SK-N-SH treated with all-trans-retinoic acid at 6 μM for 48 hours (cell line): Measurements from ENCODE around the gene RERG.

Source experiments
- ATAC-seq: fragments of 200-7000 bp; cut with Tn5 transposase; 3 replicates; pipeline ENCODE4 v1.9.1; 2020; ENCODE audit warnings: mild to moderate bottlenecking, moderate library complexity
- ARNTL ChIP-seq: fragments of 450-650 bp; formaldehyde crosslinking; IDR thresholded peaks from 2 replicates; pipeline ENCODE4 v1.5.0; 2020; ENCODE audit warnings: low read depth, mild to moderate bottlenecking, moderate library complexity, borderline replicate concordance
- BACH2 ChIP-seq: fragments of 250-450 bp; sonication (Bioruptor Pico); IDR thresholded peaks from 2 replicates; pipeline ENCODE4 v1.9.0; 2021; ENCODE audit warnings: mild to moderate bottlenecking, borderline replicate concordance
- CREB5 ChIP-seq: fragments of 250-450 bp; sonication (Bioruptor Pico); IDR thresholded peaks from 2 replicates; pipeline ENCODE4 v1.5.1; 2020; ENCODE audit warnings: low read depth, mild to moderate bottlenecking, moderate library complexity
- CSDC2 ChIP-seq: fragments of 250-450 bp; sonication (Bioruptor Pico); IDR thresholded peaks from 2 replicates; pipeline ENCODE4 v1.5.0; 2020; ENCODE audit warnings: mild to moderate bottlenecking, moderate library complexity
- CSRNP3 ChIP-seq: fragments of 250-450 bp; sonication (Bioruptor Pico); IDR thresholded peaks from 2 replicates; pipeline ENCODE4 v1.5.1; 2021; ENCODE audit warnings: mild to moderate bottlenecking, moderate library complexity
- ESRRG ChIP-seq: fragments of 250-450 bp; sonication (Bioruptor Pico); IDR thresholded peaks from 2 replicates; pipeline ENCODE4 v1.6.1; 2021; ENCODE audit warnings: mild to moderate bottlenecking
- GLIS3 ChIP-seq: fragments of 250-450 bp; sonication (Bioruptor Pico); IDR thresholded peaks from 2 replicates; pipeline ENCODE4 v1.5.0; 2020; ENCODE audit warnings: mild to moderate bottlenecking, moderate library complexity
- ISL1 ChIP-seq: fragments of 250-450 bp; sonication (Bioruptor Pico); IDR thresholded peaks from 2 replicates; pipeline ENCODE4 v2.1.2; 2022; ENCODE audit warnings: mild to moderate bottlenecking, moderate library complexity
- OSR1 ChIP-seq: fragments of 250-450 bp; sonication (Bioruptor Pico); IDR thresholded peaks from 2 replicates; pipeline ENCODE4 v1.8.0; 2022; ENCODE audit warnings: moderate library complexity, mild to moderate bottlenecking, inconsistent platforms
- PATZ1 ChIP-seq: fragments of 250-450 bp; sonication (Bioruptor Pico); IDR thresholded peaks from 2 replicates; pipeline ENCODE4 v1.8.0; 2020; ENCODE audit warnings: mild to moderate bottlenecking, moderate library complexity, borderline replicate concordance
- POU6F1 ChIP-seq: fragments of 250-450 bp; sonication (Bioruptor Pico); IDR thresholded peaks from 2 replicates; pipeline ENCODE4 v1.8.0; 2021; ENCODE audit warnings: low read depth, mild to moderate bottlenecking, moderate library complexity, borderline replicate concordance
- PPARA ChIP-seq: fragments of 250-450 bp; sonication (Bioruptor Pico); IDR thresholded peaks from 2 replicates; pipeline ENCODE4 v1.5.0; 2020; ENCODE audit warnings: mild to moderate bottlenecking, borderline replicate concordance
- RARB ChIP-seq: fragments of 250-450 bp; sonication (Bioruptor Pico); IDR thresholded peaks from 2 replicates; pipeline ENCODE4 v1.8.0; 2021; ENCODE audit warnings: mild to moderate bottlenecking, moderate library complexity
- SNAI2 ChIP-seq: fragments of 250-450 bp; sonication (Bioruptor Pico); IDR thresholded peaks from 2 replicates; pipeline ENCODE4 v1.5.0; 2020; ENCODE audit warnings: mild to moderate bottlenecking, moderate library complexity
- TCF4 ChIP-seq: fragments of 250-450 bp; sonication (Bioruptor Pico); IDR thresholded peaks from 2 replicates; pipeline ENCODE4 v1.8.0; 2021; ENCODE audit warnings: mild to moderate bottlenecking, moderate library complexity, borderline replicate concordance
- TOX ChIP-seq: fragments of 250-450 bp; sonication (Bioruptor Pico); IDR thresholded peaks from 2 replicates; pipeline ENCODE4 v1.8.0; 2021; ENCODE audit warnings: mild to moderate bottlenecking, moderate library complexity, borderline replicate concordance
- TSHZ2 ChIP-seq: fragments of 250-450 bp; sonication (Bioruptor Pico); IDR thresholded peaks from 2 replicates; pipeline ENCODE4 v1.5.0; 2020; ENCODE audit warnings: mild to moderate bottlenecking, moderate library complexity
- ZC3H10 ChIP-seq: fragments of 250-450 bp; sonication (Bioruptor Pico); IDR thresholded peaks from 2 replicates; pipeline ENCODE4 v1.5.1; 2021; ENCODE audit warnings: mild to moderate bottlenecking, moderate library complexity
- ZFP3 ChIP-seq: fragments of 250-450 bp; sonication (Bioruptor Pico); IDR thresholded peaks from 2 replicates; pipeline ENCODE4 v1.5.0; 2020; ENCODE audit warnings: mild to moderate bottlenecking, moderate library complexity
- ZFP30 ChIP-seq: fragments of 450-650 bp; formaldehyde crosslinking; IDR thresholded peaks from 2 replicates; pipeline ENCODE4 v1.5.0; 2022; ENCODE audit warnings: mild to moderate bottlenecking, moderate library complexity
- ZNF565 ChIP-seq: fragments of 450-650 bp; formaldehyde crosslinking; conservative IDR thresholded peaks from 2 replicates; pipeline ENCODE4 v1.5.0; 2020; ENCODE audit warnings: low read depth, mild to moderate bottlenecking, moderate library complexity
- ZNF70 ChIP-seq: fragments of 450-650 bp; formaldehyde crosslinking; IDR thresholded peaks from 2 replicates; pipeline ENCODE4 v1.5.0; 2020; ENCODE audit warnings: mild to moderate bottlenecking, moderate library complexity
- ZNF8 ChIP-seq: fragments of 450-650 bp; formaldehyde crosslinking; IDR thresholded peaks from 2 replicates; pipeline ENCODE4 v1.5.0; 2020; ENCODE audit warnings: mild to moderate bottlenecking, moderate library complexity

RERG gene

GRCh38 chr12:15240898-15241297 lies 19.7 kb upstream of the RERG start:
- TF ChIP-seq TOX (no peak), TCF4 (no peak), PPARA (no peak), ZNF8 (no peak), ZNF70 (CRISPR knock-in tag) (no peak), POU6F1 (CRISPR knock-in tag) (no peak), ZC3H10 (CRISPR knock-in tag) (no peak), ZFP3 (CRISPR knock-in tag) (no peak), PATZ1 (CRISPR knock-in tag) (no peak), BACH2 (CRISPR knock-in tag) (no peak), OSR1 (CRISPR knock-in tag) (no peak), SNAI2 (CRISPR knock-in tag) (no peak), ARNTL (CRISPR knock-in tag) (no peak), TSHZ2 (CRISPR knock-in tag) (no peak)
- no peak for ATAC-seq

GRCh38 chr12:15234508-15234907 lies 13.3 kb upstream of the RERG start:
- TF ChIP-seq TCF4 (no peak), ESRRG (CRISPR knock-in tag) (no peak), ZFP3 (CRISPR knock-in tag) (no peak), SNAI2 (CRISPR knock-in tag) (no peak), GLIS3 (CRISPR knock-in tag) (no peak)
- no peak for ATAC-seq

- ATAC-seq: no peak
- TF ChIP-seq ZNF8 (no peak), GLIS3 (CRISPR knock-in tag) (no peak), PPARA (no peak), ZNF70 (CRISPR knock-in tag) (no peak), RARB (CRISPR knock-in tag) (no peak), POU6F1 (CRISPR knock-in tag) (no peak), ZFP3 (CRISPR knock-in tag) (no peak), CSDC2 (CRISPR knock-in tag) (no peak), ISL1 (CRISPR knock-in tag) (no peak), ZNF565 (no peak), OSR1 (CRISPR knock-in tag) (no peak), BACH2 (CRISPR knock-in tag) (no peak), PATZ1 (CRISPR knock-in tag) (no peak), CREB5 (CRISPR knock-in tag) (no peak), TOX (no peak), CSRNP3 (CRISPR knock-in tag) (no peak), ZC3H10 (CRISPR knock-in tag) (no peak), ZFP30 (CRISPR knock-in tag) (no peak)
Measured at GRCh38 chr12:15234011-15234410, 12.8 kb upstream of the RERG start.
